Measurements from ENCODE around the gene CACNG6.

DNA sequence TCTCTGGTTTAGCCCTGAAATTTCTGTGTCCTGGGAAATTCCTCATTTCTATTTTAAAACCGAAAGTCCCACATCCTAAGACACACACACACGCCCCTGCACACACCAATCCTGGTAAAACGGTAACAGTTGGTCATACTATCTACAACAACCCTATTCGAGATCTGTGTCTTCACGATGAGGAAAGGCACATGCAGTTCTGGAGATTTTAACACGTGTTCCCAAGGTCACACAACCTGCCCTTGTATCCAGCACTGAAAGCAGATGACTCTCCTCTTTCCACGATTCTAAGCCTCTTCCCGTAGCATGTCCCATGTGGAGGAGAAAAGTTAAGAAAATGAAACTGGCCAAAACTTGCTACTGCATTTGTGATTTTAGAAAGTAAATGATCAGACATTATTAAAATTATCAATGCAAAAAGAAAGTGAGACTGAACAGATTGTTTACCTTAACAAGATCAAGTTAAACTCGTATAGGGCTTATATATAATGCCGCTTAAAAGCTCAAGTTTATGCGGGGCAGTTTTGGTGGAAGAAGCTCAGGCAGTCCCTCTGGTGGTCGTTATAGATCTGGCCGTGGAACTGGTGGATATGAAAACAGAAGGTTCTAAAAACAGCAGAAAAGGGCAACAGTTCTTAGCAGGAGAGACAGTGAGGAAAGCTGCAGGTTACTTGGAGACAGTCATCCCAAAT, 39.6 kb downstream of the CACNG6 start:
- no peak for TF ChIP-seq POLR2A (IDR thresholded peaks at IDR 0.05)
- TF ChIP-seq, protein P1, sequence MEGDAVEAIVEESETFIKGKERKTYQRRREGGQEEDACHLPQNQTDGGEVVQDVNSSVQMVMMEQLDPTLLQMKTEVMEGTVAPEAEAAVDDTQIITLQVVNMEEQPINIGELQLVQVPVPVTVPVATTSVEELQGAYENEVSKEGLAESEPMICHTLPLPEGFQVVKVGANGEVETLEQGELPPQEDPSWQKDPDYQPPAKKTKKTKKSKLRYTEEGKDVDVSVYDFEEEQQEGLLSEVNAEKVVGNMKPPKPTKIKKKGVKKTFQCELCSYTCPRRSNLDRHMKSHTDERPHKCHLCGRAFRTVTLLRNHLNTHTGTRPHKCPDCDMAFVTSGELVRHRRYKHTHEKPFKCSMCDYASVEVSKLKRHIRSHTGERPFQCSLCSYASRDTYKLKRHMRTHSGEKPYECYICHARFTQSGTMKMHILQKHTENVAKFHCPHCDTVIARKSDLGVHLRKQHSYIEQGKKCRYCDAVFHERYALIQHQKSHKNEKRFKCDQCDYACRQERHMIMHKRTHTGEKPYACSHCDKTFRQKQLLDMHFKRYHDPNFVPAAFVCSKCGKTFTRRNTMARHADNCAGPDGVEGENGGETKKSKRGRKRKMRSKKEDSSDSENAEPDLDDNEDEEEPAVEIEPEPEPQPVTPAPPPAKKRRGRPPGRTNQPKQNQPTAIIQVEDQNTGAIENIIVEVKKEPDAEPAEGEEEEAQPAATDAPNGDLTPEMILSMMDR (IDR thresholded peaks at IDR 0.05 in 8 of 11, conservative IDR thresholded peaks at IDR 0.05 in 3 of 11), result peak in 1 of 11 experiments; percentile 17
